Activated gamma-delta T cell (primary cell): ENCODE data around the gene TUB.

Experiments used
- DNase-seq: peaks from one replicate; lab custom pipeline; 2025; lab: John Stamatoyannopoulos, UW

Gene TUB

DNA sequence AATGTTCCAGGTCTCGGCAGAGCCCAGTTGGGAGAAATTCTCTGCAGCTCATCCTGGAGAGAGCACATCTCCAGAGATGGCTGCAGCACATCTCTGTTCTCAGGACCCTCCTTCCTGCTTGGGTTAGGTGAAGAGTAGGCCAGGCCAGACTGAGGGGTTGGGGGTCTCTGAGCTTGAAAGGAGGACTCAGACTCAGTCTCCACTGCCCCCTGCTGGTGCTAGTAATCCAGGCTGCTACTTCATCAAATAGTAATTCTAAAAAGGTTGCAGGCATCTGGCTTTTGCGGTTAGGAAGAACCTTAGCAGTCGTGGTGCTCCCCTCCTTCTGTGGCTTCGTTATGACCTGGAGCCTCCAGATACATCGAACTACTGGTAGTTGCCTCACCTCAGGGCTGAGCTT lies 9.7 kb downstream of the TUB start:
- no peak for DNase-seq

DNA sequence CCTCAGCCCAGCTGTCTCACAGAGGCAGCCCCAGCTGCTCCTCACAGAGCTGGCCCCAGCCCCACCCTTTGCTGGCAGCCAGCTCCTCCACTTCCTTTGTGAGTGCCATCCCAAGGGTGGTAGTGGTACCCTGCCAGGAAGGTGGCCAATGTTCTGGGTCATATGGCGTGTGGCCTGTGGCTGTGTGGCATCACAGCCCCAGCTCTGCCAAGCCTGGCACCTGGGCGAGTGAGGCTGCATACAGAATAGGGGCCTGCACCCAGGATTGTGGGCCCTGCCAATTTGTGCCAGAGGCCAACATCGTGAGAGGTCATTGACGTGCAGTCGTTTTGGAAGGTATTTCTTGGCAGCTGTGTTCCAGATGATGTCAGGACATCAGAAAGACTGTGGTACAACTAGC lies 10.7 kb downstream of the TUB start:
- no peak for DNase-seq

DNA sequence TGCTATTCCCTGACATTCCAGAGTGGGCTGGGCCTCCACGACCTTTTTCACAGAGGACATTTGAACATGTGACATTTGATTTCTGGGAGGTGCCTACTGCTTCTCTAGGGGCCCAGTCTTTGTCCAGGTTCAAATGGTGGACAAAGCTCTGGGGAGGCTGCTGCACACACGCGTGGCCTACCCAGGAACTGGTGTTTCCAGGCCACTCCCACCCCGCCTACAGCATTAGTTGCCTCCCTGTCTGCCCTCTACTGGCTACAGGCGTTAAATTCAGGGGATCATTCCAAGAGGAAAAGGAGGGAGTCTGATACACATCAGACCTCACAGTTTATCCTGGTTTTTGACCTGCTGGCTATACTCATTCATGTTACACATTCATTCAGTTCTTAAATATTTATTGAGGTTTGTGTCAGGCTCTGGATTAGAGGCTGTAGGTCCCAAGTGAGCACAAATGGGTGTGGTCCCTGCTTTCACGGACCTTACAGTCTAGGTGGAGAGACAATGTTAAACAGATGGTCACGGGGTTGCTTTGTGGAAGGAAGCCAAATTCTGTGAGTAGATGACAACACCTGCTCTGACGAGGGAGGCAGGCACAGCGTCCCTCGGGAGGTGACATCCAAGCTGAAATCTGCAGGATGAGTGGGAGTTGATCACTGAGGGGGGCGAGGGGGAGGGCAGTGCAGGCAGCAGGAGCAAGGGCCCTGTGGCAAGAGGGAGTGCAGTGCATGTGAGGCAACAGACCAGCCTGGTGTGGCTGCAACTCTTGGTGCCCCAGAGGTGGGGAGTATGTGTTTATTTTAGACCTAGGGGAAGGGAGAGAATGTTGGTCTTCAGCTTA lies 11.8 kb downstream of the TUB start:
- DNase-seq, result no peak

DNA sequence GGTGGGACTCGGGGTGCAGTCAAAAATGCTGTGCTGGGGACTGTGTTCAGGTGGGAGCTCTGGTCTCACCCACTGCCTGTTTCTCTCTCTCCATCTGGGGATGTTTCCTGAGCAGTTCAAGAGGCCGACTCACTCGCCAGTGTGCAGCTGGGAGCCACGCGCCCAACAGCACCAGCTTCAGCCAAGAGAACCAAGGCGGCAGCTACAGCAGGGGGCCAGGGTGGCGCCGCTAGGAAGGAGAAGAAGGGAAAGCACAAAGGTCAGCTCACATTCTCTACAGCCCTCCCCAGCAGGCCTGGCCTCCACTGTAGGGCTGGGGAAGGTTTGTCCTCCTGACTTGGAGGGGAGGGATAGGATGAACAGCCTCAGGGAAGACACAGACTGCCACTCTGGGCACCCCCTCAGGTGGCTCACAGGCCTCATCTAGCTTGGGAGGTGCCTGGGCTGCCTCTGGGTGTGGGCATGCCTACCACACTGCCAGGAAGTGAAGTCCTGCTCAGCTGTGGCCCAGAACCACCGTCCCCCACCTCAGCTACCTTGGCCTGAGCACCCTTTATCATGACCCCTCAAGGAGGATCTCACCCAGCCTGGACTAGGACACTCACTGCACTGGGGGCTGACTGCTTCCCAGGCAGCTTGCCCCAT lies 13.0 kb downstream of the TUB start:
- no peak for DNase-seq

DNA sequence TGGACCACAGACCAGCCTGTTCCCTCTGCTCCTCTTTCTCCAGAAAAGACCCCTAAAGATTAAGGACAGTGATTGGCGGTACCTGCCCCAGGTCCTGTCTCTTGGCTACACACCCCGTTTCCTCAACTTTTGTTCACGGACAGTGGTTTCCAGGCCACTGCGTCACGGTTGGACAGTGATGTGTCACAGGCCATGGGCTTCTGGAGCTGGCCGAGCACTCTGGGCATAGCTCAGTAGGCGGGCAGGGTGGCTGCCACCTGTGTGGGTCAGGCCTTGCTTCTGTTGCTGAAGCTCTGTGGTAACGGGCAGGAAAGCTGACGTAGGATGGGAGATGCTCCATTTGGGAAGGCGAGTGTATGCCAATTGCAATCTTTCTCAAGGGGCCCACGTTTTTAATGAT lies 13.6 kb downstream of the TUB start:
- DNase-seq, result no peak

DNA sequence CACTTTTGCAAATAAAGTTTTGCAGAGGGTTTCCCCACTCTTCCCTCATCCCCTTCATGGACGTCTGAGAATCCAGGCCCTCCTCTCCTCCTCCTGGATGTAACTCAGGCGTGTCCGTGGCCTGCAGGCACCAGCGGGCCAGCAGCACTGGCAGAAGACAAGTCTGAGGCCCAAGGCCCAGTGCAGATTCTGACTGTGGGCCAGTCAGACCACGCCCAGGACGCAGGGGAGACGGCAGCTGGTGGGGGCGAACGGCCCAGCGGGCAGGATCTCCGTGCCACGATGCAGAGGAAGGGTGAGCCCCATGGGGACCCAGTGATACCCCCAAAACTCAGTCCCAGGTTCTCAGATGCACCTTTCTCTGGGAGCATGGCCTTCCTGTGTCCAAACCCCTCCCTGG lies 14.4 kb downstream of the TUB start:
- DNase-seq, result no peak

DNA sequence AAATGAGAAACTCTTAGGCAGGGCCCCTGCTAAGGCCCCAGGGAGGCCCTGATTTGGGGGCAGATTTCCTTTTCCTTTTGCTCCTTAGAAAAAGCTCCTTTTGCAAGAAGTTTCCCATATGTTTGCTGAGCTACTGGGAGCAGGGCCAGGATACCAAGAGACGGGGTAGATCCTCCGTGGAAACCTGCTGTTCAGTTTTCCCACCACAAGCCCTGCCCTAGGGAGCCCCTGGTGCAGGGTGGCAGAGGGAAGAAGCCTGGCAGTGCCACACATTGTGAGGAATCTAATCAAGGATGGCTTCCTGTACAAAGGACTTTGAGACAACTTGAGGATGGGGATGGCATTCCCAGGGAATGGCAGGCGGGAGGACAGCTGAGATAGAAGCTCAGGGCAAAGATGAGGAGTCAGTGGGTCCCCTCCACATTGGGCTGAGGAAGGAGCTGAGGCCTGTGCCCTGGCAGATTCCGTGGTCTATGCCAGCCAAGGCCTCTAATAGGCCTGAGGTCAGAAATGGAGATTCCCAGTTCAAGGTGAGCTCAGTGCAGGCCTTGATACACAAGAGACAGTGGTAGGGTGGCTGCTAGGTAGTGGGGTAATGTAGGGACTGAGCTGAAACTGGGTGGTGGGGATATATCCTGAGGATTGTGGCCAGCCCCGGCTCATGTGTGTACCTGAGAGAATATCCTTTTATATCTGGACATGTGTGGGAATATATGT lies 15.0 kb downstream of the TUB start:
- DNase-seq, result no peak

DNA sequence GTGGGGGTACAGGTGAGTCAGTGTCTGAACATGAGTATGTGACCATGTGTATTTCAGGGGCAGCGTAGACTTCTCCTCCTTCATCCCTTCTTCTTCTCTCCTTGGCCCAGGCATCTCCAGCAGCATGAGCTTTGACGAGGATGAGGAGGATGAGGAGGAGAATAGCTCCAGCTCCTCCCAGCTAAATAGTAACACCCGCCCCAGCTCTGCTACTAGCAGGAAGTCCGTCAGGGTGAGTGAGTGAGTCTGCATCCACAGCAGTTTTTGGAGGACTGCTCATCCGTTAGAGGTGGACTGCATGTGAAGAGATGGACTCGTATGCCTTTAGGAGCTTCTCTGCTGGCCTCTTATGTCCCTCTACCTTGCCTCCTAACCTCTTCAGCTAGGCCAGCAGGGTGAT lies 15.6 kb downstream of the TUB start:
- no peak for DNase-seq

GRCh38 chr11:8097062-8097461 lies 16.1 kb downstream of the TUB start:
- DNase-seq, result no peak

DNA sequence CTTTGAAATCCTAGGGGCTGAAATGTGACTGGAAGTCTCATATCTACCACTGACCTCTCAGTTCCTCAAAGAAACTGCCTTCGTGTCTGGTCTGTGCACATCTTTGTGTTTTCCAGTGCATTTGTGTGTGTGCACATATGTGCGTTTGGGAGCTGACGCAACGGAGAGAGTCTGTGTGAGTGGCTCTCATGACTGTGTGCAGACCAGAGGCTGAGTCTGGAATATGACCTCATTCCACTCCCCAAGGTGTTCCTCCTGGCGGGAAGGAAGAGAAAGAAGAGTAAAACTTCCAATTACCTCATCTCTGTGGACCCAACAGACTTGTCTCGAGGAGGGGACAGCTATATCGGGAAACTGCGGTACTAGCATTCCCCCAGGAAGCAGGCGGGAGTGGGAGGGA lies 16.5 kb downstream of the TUB start:
- DNase-seq, result no peak

- no peak for DNase-seq
These were observed 16.9 kb downstream of the TUB start for GRCh38 chr11:8097926-8098325.

- DNase-seq, result no peak
These were observed 17.4 kb downstream of the TUB start for GRCh38 chr11:8098361-8098760.

GRCh38 chr11:8098879-8099278 lies 17.9 kb downstream of the TUB start:
- DNase-seq, result no peak

- no peak for DNase-seq
These were observed 18.4 kb downstream of the TUB start for GRCh38 chr11:8099291-8099899.

GRCh38 chr11:8100158-8100557 lies 19.1 kb downstream of the TUB start:
- DNase-seq, result no peak

DNA sequence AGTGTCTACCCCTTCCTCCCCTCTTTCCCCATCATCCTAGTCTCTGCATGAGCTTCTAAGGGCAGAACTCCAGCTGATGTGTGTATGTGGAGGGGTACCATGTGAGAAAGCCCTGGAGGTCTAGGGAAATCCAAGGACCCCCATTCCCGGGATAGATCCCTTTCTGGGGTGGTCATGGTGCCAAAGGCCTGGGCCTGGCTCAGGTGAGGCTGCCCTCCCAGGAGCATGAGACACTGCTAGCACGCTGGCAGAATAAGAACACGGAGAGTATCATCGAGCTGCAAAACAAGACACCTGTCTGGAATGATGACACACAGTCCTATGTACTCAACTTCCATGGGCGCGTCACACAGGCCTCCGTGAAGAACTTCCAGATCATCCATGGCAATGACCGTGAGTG lies 19.6 kb downstream of the TUB start:
- DNase-seq, result no peak

- DNase-seq, result no peak
These were observed 20.4 kb downstream of the TUB start for GRCh38 chr11:8101421-8101820.

DNA sequence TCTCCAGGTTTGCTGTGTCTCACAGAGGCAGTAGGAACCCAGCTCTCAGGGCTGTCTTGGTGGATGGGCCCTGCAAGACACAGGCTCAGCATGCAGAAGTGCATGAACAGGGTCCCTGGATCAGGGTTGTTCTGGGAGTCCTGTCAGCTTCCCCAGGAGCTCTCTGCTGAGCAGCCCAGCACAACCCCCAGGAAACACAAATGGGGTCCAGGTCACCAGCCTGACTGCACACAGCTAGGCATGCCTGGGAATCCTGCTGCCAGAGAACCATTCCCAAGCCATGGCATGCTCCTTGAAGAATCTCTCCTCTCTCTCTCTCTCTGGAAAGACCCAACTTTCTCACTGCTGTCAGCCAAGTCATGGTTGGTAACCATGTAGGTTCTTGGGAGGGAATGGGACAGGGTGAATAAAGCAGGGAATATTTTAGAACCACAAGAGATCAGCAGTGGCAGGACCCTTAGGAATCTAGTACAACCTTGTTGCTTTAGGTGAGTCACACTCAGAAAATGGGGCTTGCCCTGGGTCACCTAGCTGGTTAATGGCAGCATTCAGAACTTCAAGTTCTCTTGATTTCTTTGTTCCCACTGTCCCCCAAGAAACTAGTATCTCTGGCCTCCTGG lies 21.4 kb downstream of the TUB start:
- no peak for DNase-seq

- DNase-seq, result no peak
These were observed 22.0 kb downstream of the TUB start for GRCh38 chr11:8102965-8103364.

DNA sequence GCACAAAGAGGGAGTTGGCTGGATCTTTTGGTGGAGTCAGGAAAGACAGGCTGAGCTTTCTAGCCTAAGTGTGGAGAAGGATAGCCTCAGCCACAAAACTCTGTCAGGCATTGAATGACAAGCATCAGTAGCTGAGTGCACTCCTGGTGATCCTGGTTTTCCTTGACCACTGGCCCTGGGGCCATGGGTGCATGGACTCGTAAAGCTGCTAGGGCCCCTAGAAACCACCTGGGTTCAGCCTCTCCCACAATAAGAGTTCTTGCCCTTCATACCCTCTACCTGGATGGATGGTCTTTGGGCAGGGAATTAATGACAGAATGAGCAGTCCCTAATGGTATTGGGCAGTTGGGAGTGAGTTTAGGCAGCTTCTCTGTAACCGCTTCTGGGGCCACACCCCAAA lies 22.9 kb downstream of the TUB start:
- DNase-seq, result no peak

GRCh38 chr11:8105133-8105532 lies 24.1 kb downstream of the TUB start:
- DNase-seq, result no peak

- no peak for DNase-seq
These were observed 24.7 kb downstream of the TUB start for GRCh38 chr11:8105666-8106065.
